HUES6 (cell line): ENCODE results near the gene TMIGD3.
A peak's percentile ranks its signal among the peaks of the same experiment; 100 is the strongest.
"Not testable (repeated sequence)": the region's sequence is repeated elsewhere in the genome, so short reads cannot be mapped to it uniquely, and the experiment has no call there.

Source experiments
- H3K27ac ChIP-seq: 2 replicates; pipeline ENCODE4 v1.7.0; 2013; ENCODE audit warnings: low read depth, mild to moderate bottlenecking, low read length, inconsistent platforms
- H3K27me3 ChIP-seq: 2 replicates; pipeline ENCODE4 v1.6.1; 2013; ENCODE audit warnings: low read length; ENCODE audit not compliant: control insufficient read depth, insufficient read depth
- H3K36me3 ChIP-seq: 2 replicates; pipeline ENCODE4 v1.6.1; 2013; ENCODE audit warnings: low read length; ENCODE audit not compliant: control insufficient read depth, insufficient read depth
- H3K4me1 ChIP-seq: 2 replicates; pipeline ENCODE4 v1.6.1; 2013; ENCODE audit warnings: low read length; ENCODE audit not compliant: control insufficient read depth, insufficient read depth
- H3K4me3 ChIP-seq: 2 replicates; pipeline ENCODE4 v1.5.1; 2013; ENCODE audit warnings: low read depth, low read length
- H3K9ac ChIP-seq: one replicate; pipeline ENCODE4 v1.6.1; 2013; ENCODE audit warnings: mild to moderate bottlenecking, low read length
- H3K9me3 ChIP-seq: 2 replicates; pipeline ENCODE4 v1.6.1; 2013; ENCODE audit warnings: low read depth, low read length; ENCODE audit not compliant: control insufficient read depth, insufficient read depth

TMIGD3 gene

GRCh38 chr1:111503585-111504060 is at the start of gene TMIGD3, which contains the start of gene ADORA3:
Gene TMIGD3 (minus strand): TSS chr1:111503633. CDS start chr1:111503354, 279 bp downstream.
Gene ADORA3 (minus strand): TSS chr1:111503633. CDS start chr1:111503354, 279 bp downstream.
- Histone ChIP-seq H3K27ac (no peak within 1 kb of the TSS), H3K9ac (no peak within 1 kb of the TSS), H3K4me1 (peaks cover 13% of the 10 kb centered on the region), H3K27me3 (no peaks in the 10 kb centered on the region; the same call in 1 of the 2 replicates), H3K4me3 (no peak within 1 kb of the TSS), H3K36me3 (no peaks in the 10 kb centered on the region), H3K9me3 (no peaks in the 10 kb centered on the region)

GRCh38 chr1:111553196-111553595 is 49.8 kb upstream of the TMIGD3 start:
- H3K9me3 ChIP-seq: 0 out of 2 replicates have a peak, but pooled peaks cover 3% of the 10 kb centered on the region
- H3K4me3 ChIP-seq: no peak overlapping the region
- no peaks in the 10 kb centered on the region for H3K36me3 ChIP-seq
- H3K4me1 ChIP-seq: no peaks in the 10 kb centered on the region
- no peak overlapping the region for H3K27ac ChIP-seq
- H3K9ac ChIP-seq: no peak overlapping the region
- H3K27me3 ChIP-seq: no peaks in the 10 kb centered on the region

GRCh38 chr1:111552587-111552986 is 49.2 kb upstream of the TMIGD3 start:
- H3K36me3 ChIP-seq: no peaks in the 10 kb centered on the region
- H3K4me1 ChIP-seq: no peaks in the 10 kb centered on the region
- no peak overlapping the region for H3K4me3 ChIP-seq
- H3K27ac ChIP-seq: no peak overlapping the region
- 0 out of 2 replicates have a peak, but pooled peaks cover 3% of the 10 kb centered on the region for H3K9me3 ChIP-seq
- no peak overlapping the region for H3K9ac ChIP-seq
- no peaks in the 10 kb centered on the region for H3K27me3 ChIP-seq

- no peak overlapping the region for H3K4me3 ChIP-seq
- no peaks in the 10 kb centered on the region for H3K27me3 ChIP-seq
- no peak overlapping the region for H3K9ac ChIP-seq
- no peaks in the 10 kb centered on the region for H3K4me1 ChIP-seq
- 0 out of 2 replicates have a peak, but pooled peaks cover 3% of the 10 kb centered on the region for H3K9me3 ChIP-seq
- no peaks in the 10 kb centered on the region for H3K36me3 ChIP-seq
- no peak overlapping the region for H3K27ac ChIP-seq
These were observed 48.4 kb upstream of the TMIGD3 start for GRCh38 chr1:111551623-111552411.

GRCh38 chr1:111547786-111548185 is 44.4 kb upstream of the TMIGD3 start:
- H3K27ac ChIP-seq, H3K4me1 ChIP-seq, H3K4me3 ChIP-seq, H3K27me3 ChIP-seq, H3K9ac ChIP-seq, H3K9me3 ChIP-seq, H3K36me3 ChIP-seq: not testable (repeated sequence)

GRCh38 chr1:111542187-111542586 is 38.8 kb upstream of the TMIGD3 start:
- Histone ChIP-seq H3K36me3 (no peaks in the 10 kb centered on the region), H3K27me3 (no peaks in the 10 kb centered on the region), H3K4me3 (peak overlapping the region; percentile 37), H3K9ac (peak overlapping the region; percentile 70), H3K27ac (peak overlapping the region; percentile 24; the same call in 1 of the 2 replicates), H3K9me3 (0 out of 2 replicates have a peak, but pooled peaks cover 2% of the 10 kb centered on the region), H3K4me1 (peaks cover 23% of the 10 kb centered on the region)

- Histone ChIP-seq H3K9me3 (0 out of 2 replicates have a peak, but pooled peaks cover 2% of the 10 kb centered on the region), H3K27me3 (no peaks in the 10 kb centered on the region), H3K9ac (no peak overlapping the region), H3K4me1 (peaks cover 23% of the 10 kb centered on the region), H3K36me3 (no peaks in the 10 kb centered on the region), H3K4me3 (peak overlapping the region; percentile 37), H3K27ac (peak overlapping the region; percentile 80; the same call in 1 of the 2 replicates)
These were observed 38.3 kb upstream of the TMIGD3 start for GRCh38 chr1:111541721-111542120.

GRCh38 chr1:111540928-111541327 is 37.5 kb upstream of the TMIGD3 start:
- peaks cover 23% of the 10 kb centered on the region for H3K4me1 ChIP-seq
- 0 out of 2 replicates have a peak, but pooled peaks cover 2% of the 10 kb centered on the region for H3K9me3 ChIP-seq
- no peaks in the 10 kb centered on the region for H3K36me3 ChIP-seq
- peak overlapping the region; percentile 80; the same call in 1 of the 2 replicates for H3K27ac ChIP-seq
- H3K27me3 ChIP-seq: no peaks in the 10 kb centered on the region
- H3K9ac ChIP-seq: no peak overlapping the region
- no peak overlapping the region for H3K4me3 ChIP-seq

- no peaks in the 10 kb centered on the region for H3K27me3 ChIP-seq
- H3K4me3 ChIP-seq: no peak overlapping the region
- 0 out of 2 replicates have a peak, but pooled peaks cover 2% of the 10 kb centered on the region for H3K9me3 ChIP-seq
- no peaks in the 10 kb centered on the region for H3K36me3 ChIP-seq
- H3K9ac ChIP-seq: peak overlapping the region; percentile 10
- no peak overlapping the region for H3K27ac ChIP-seq
- peaks cover 23% of the 10 kb centered on the region for H3K4me1 ChIP-seq
These were observed 35.1 kb upstream of the TMIGD3 start for GRCh38 chr1:111538343-111539025.

- Histone ChIP-seq H3K36me3 (no peaks in the 10 kb centered on the region), H3K4me3 (no peak overlapping the region), H3K27ac (no peak overlapping the region), H3K4me1 (peaks cover 8% of the 10 kb centered on the region), H3K9me3 (peaks cover 5% of the 10 kb centered on the region), H3K27me3 (no peaks in the 10 kb centered on the region), H3K9ac (no peak overlapping the region)
These were observed 32.1 kb upstream of the TMIGD3 start for GRCh38 chr1:111535256-111536191.
